ENCODE results near the gene ERFL.

The ERFL gene

DNA sequence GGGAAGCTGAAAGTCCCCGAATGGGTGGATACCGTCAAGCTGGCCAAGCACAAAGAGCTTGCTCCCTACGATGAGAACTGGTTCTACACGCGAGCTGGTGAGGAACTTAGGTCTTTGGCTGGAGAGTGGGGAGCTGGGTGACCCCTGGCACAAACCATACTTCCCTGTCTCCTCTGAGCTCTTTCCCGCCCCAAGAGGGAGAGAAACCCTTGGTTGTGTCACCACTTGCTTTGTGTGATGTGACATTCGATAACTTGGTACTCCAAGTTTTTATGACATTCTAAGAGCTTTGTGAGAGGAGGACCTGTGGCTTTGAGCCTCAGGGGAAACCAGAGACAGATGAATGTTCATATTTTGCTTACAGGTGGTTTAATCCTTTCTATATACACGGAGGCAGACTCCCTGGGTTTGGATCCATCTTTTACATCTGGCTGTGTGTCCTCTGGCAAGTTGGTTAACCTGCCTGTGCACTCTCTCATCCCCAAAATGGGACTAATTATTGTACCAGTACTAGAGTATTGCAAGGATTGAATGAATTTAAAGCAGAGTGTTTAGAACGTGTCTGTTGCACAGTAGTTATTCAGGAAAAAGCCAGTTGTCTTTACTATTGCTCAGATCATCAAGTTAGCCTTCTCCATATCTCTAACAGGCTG, 67.0 kb downstream of the ERFL start:
- TF ChIP-seq, protein P1, sequence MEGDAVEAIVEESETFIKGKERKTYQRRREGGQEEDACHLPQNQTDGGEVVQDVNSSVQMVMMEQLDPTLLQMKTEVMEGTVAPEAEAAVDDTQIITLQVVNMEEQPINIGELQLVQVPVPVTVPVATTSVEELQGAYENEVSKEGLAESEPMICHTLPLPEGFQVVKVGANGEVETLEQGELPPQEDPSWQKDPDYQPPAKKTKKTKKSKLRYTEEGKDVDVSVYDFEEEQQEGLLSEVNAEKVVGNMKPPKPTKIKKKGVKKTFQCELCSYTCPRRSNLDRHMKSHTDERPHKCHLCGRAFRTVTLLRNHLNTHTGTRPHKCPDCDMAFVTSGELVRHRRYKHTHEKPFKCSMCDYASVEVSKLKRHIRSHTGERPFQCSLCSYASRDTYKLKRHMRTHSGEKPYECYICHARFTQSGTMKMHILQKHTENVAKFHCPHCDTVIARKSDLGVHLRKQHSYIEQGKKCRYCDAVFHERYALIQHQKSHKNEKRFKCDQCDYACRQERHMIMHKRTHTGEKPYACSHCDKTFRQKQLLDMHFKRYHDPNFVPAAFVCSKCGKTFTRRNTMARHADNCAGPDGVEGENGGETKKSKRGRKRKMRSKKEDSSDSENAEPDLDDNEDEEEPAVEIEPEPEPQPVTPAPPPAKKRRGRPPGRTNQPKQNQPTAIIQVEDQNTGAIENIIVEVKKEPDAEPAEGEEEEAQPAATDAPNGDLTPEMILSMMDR (IDR thresholded peaks at IDR 0.05; ENCODE audit: extremely low read depth, missing control alignments): no peak
- DNase-seq (ENCODE audit: low spot score): no peak

DNA sequence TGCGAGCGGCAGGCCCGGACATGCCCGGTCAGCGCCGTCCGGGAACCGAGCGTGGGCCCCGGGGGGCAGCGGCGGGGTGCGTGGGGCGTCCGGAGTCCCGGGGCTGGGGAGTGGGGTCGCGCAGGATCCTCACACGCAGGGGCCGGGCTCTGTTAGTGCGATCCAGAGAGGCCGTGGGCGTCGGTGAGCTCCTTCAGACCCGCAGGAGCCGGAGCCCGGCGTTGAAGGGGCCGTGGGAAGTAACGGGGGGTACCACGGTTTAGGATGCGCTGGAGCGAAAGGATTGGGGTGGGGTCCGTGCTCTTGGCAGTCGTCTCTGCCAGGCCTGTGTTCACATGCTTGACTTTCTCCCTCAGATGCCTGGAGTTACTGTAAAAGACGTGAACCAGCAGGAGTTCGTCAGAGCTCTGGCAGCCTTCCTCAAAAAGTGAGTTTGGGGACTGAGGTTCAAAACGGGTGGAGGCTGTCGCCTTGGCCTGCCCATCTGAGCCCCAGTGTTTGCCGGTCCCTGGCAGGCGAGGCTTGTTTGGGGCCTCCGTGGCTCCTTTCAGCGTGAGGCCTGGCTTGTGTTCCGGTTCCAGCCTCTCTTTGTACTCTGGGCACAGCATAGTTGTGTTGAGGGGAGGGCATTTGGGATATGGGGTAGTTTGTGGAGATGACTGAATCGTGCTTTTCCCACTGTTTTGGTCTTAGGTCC, 67.7 kb downstream of the ERFL start:
- no peak for DNase-seq (ENCODE audit: low spot score)
- TF ChIP-seq, protein P1 (IDR thresholded peaks at IDR 0.05; ENCODE audit: extremely low read depth, missing control alignments): no peak

DNA sequence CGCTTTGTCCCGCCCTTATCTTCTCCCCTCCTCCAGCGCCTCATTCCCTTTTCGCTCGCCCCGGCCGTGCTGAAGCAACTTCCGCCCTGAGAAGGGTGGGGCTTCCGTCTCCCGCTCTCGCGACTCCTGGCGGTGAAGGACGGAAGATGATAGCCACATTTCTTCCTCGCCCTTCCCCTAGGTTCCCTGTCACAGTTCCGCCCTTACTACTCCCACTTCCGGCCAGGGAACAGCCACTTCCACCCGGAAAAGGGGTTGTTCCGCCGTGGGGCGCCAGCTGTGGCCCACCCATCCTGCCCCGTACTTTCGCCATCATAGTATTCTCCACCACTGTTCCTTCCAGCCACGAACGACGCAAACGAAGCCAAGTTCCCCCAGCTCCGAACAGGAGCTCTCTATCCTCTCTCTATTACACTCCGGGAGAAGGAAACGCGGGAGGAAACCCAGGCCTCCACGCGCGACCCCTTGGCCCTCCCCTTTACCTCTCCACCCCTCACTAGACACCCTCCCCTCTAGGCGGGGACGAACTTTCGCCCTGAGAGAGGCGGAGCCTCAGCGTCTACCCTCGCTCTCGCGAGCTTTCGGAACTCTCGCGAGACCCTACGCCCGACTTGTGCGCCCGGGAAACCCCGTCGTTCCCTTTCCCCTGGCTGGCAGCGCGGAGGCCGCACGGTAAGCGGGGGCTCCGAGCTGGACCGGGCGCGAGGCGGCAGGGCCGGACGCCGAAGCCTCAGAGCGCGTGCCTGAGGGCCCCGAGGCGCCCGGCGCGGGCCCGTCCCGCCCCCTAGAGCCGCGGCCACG, 68.4 kb downstream of the ERFL start, which contains the start of gene RPS19:
Gene RPS19, plus strand, starts transcription at position 638 of the 801 bp plus-strand sequence. CDS start 520 bp downstream, outside the sequence.
- DNase-seq (ENCODE audit: low spot score): peak; percentile 97
- TF ChIP-seq, protein P1 (IDR thresholded peaks at IDR 0.05; ENCODE audit: extremely low read depth, missing control alignments): no peak

DNA sequence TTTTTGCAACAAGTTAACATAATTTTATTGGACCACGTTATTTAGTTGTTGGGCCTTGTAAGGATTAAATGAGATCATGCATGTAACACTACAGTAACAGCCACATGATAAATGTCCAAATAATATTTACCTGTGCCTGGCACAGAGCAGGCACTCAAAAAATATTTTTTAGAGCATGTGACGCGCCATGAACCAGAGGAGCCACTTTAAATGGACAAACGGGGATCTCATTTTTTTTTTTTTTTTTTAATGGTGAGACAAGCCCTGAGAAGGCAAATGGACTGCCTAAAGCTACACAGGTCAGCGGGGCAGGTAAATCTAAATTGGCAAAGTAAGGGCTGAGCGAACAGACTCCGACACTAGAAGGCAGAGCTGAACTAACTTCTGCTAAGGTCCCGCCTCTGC, 69.0 kb downstream of the ERFL start:
- TF ChIP-seq, protein P1 (IDR thresholded peaks at IDR 0.05; ENCODE audit: extremely low read depth, missing control alignments): no peak
- no peak for DNase-seq (ENCODE audit: low spot score)

All from GM20000 (cell line).